MCF 10A (cell line): ENCODE data around the gene MON1B. TPM values are rescaled to one million over a fixed set of nuclear protein-coding genes. Genes with fewer than 3 reads are reported as not detected.

ENCODE experiments used
- BruUV-seq: library from RNA; stranded (reverse); fragments of 400-500 nt; replicated peaks from 2 replicates; lab custom pipeline; 2021; lab: Mats Ljungman, UMichigan
- CTCF ChIA-PET: fragments of 300-600 bp; sonication (Branson Sonifier 250); formaldehyde crosslinking; extraction: SDS; loops from one replicate; lab custom pipeline; 2021; ENCODE audit warnings: antibody characterized with exemption, inconsistent platforms; lab: Yijun Ruan, JAX
- POLR2A ChIA-PET: fragments of 300-600, 350-650 bp; sonication (Branson Sonifier 250); formaldehyde crosslinking; extraction: SDS; loops from one replicate; lab custom pipeline; 2020; ENCODE audit warnings: antibody characterized with exemption, inconsistent platforms; lab: Yijun Ruan, JAX
- DNase-seq: peaks from one replicate; pipeline ENCODE4 v3.0.0-alpha.2; 2018; ENCODE audit not compliant: unreplicated experiment
- H3K27ac Mint-ChIP-seq: one replicate; pipeline ENCODE4 v1.8.0; 2022; ENCODE audit warnings: mild to moderate bottlenecking, low read depth, mixed read lengths; ENCODE audit not compliant: unreplicated experiment
- H3K27me3 Mint-ChIP-seq: one replicate; pipeline ENCODE4 v1.8.0; 2022; ENCODE audit warnings: mixed read lengths; ENCODE audit not compliant: insufficient read depth, unreplicated experiment
- H3K36me3 Mint-ChIP-seq: one replicate; pipeline ENCODE4 v1.8.0; 2022; ENCODE audit warnings: mild to moderate bottlenecking, moderate library complexity, mixed read lengths; ENCODE audit not compliant: insufficient read depth, unreplicated experiment
- H3K4me1 Mint-ChIP-seq: one replicate; pipeline ENCODE4 v1.8.0; 2022; ENCODE audit warnings: mixed read lengths; ENCODE audit not compliant: insufficient read depth, unreplicated experiment
- H3K4me3 Mint-ChIP-seq: one replicate; pipeline ENCODE4 v1.8.0; 2022; ENCODE audit warnings: mild to moderate bottlenecking, moderate library complexity, mixed read lengths; ENCODE audit not compliant: unreplicated experiment
- H3K9me3 Mint-ChIP-seq: one replicate; pipeline ENCODE4 v1.8.0; 2022; ENCODE audit warnings: mixed read lengths; ENCODE audit not compliant: unreplicated experiment
- CTCF ChIP-seq: fragments of 200-600 bp; IDR thresholded peaks from one replicate; pipeline ENCODE4 v1.8.0; 2022; ENCODE audit warnings: antibody characterized with exemption, mild to moderate bottlenecking; ENCODE audit not compliant: unreplicated experiment
- intact Hi-C: fragments of 100-400 bp; cut with micrococcal nuclease; formaldehyde crosslinking; loops from 2 replicates; pipeline ENCODE4 v1.14.1; 2022
- total RNA-seq: library from RNA; stranded (reverse); gene quantifications from 2 replicates; pipeline ENCODE4 v1.2.3, GENCODE V29; 2022

The MON1B gene
- total RNA-seq, 1 experiment from 2014 or later, result 70.5 TPM

DNA sequence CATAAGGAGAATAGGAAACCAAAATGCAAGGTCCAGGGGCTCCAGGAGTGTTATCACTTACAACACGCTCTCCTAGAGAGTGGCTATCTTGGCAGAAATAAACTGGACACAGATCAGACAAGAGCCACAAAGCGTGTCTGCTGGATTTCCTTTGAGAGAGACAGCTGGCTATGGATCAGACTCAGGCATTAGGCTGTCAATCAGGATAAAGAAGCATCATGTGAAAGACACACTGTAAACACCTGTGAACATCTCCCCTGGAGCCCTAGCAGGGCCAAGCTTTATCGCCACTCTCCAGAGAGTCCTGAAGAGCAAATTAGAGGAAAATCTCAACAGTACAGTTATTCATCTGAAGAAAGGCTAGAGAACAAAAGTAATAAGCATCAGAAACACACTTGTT is 34.2 kb downstream of the MON1B start:
- no TSS peak for BruUV-seq
- POLR2A ChIA-PET, result no interaction called here
- H3K27me3 Mint-ChIP-seq, result no peaks in the 10 kb centered on the region
- peaks cover 6% of the 10 kb centered on the region for H3K4me1 Mint-ChIP-seq
- TF ChIP-seq CTCF, result no peak
- CTCF ChIA-PET, result interaction anchor here (0.9 kb wide), 1 partner anchor 9 kb away, joined by 3 read pairs; no protein-coding TSS in a partner anchor
- no peak overlapping the region for H3K4me3 Mint-ChIP-seq
- no peaks in the 10 kb centered on the region for H3K9me3 Mint-ChIP-seq
- no peak overlapping the region for H3K27ac Mint-ChIP-seq
- intact Hi-C loops, result no loop called here
- no peak for DNase-seq
- H3K36me3 Mint-ChIP-seq, result no peaks in the 10 kb centered on the region

GRCh38 chr16:77227745-77228144 is 36.8 kb downstream of the MON1B start:
- ChIA-PET CTCF (interaction anchor here (0.5 to 14.9 kb wide), 4 partner anchors 13 to 872 kb away, joined by 3 to 486 read pairs (median 4); partner anchors contain the start of gene WWOX), POLR2A (no interaction called here)
- no peak for DNase-seq
- Mint-ChIP-seq H3K27me3 (no peaks in the 10 kb centered on the region), H3K27ac (no peak overlapping the region), H3K4me1 (peaks cover 6% of the 10 kb centered on the region), H3K4me3 (no peak overlapping the region), H3K36me3 (no peaks in the 10 kb centered on the region), H3K9me3 (no peaks in the 10 kb centered on the region)
- no TSS peak for BruUV-seq
- no peak for TF ChIP-seq CTCF
- intact Hi-C loops, result no loop called here

DNA sequence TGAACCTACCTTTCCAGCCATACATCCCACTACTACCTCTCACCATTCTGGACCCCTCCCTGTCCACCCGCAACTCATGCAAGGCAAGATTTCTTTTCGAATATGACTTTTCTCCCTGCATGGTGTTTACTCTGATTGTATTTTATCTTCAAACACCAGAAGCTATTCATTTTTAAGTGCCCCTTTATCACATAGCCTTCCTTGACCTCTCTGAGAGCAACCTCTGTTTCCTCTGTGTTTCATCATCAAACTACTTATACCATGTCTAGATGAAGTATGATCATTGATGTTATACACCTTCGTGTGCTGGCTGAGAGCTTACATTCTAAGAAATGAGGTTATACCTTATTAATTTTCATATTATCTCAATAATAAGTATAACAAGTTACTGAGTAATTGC is 40.1 kb downstream of the MON1B start:
- DNase-seq, result no peak

More for the DNA sequence above, 40.1 kb downstream of the MON1B start:
- CTCF ChIA-PET, result interaction anchor here (0.6 to 14.9 kb wide), 5 partner anchors 8 to 446 kb away, joined by 3 to 486 read pairs (median 3); no protein-coding TSS in a partner anchor
- Mint-ChIP-seq H3K27me3 (peaks cover 10% of the 10 kb centered on the region), H3K4me3 (no peak overlapping the region), H3K36me3 (no peaks in the 10 kb centered on the region), H3K27ac (no peak overlapping the region), H3K4me1 (no peaks in the 10 kb centered on the region), H3K9me3 (no peaks in the 10 kb centered on the region)
- POLR2A ChIA-PET, result interaction anchor here (0.6 kb wide), 1 partner anchor 1782 kb away, joined by 3 read pairs; no protein-coding TSS in a partner anchor
- intact Hi-C loops, result no loop called here
- no TSS peak for BruUV-seq
- TF ChIP-seq CTCF, result no peak
